Stimulated activated naive CD8-positive, alpha-beta T cell treated with anti-CD3 and anti-CD28 coated beads, Interleukin-15, amount 100 ng/mL, for 72 hours (primary cell): ENCODE data around the gene VARS1.
"Not testable (repeated sequence)": the region's sequence is repeated elsewhere in the genome, so short reads cannot be mapped to it uniquely, and the experiment has no call there.

Experiments
- ATAC-seq: fragments of 150-1000 bp; cut with Tn5 transposase; 2 replicates; pipeline ENCODE4 v1.10.0; 2021; ENCODE audit warnings: mild to moderate bottlenecking, moderate library complexity
- DNase-seq, 2 donors: peaks; one replicate each; pipeline ENCODE4 v3.0.0; 2021 to 2022
- H3K27ac Mint-ChIP-seq, 2 donors: one replicate each; pipeline ENCODE4 v1.8.0; 2022; ENCODE audit warnings: mild to moderate bottlenecking in 2 of 2, mixed read lengths in 2 of 2, moderate library complexity in 2 of 2
- H3K27me3 Mint-ChIP-seq: one replicate; pipeline ENCODE4 v1.8.0; 2022; ENCODE audit warnings: mixed read lengths
- H3K4me1 Mint-ChIP-seq: one replicate; pipeline ENCODE4 v1.8.0; 2022; ENCODE audit warnings: mild to moderate bottlenecking, mixed read lengths
- H3K4me3 Mint-ChIP-seq, 2 donors: one replicate each; pipeline ENCODE4 v1.8.0; 2022; ENCODE audit warnings: mild to moderate bottlenecking in 2 of 2, mixed read lengths in 2 of 2, moderate library complexity in 1 of 2
- H3K9me3 Mint-ChIP-seq, 2 donors: one replicate each; pipeline ENCODE4 v1.8.0; 2022; ENCODE audit warnings: mixed read lengths in 2 of 2

VARS1 gene

GRCh38 chr6:31795616-31796298, at the start of gene VARS1:
Gene VARS1 (minus strand): TSS chr6:31795752. CDS start chr6:31795217, 535 bp downstream.
- no peaks in the 10 kb centered on the region for H3K27me3 Mint-ChIP-seq
- ATAC-seq (peak; percentile 92), DNase-seq (peak; percentile 90 to 91)
- peak within 1 kb of the TSS; percentile 97 to 99 for H3K27ac Mint-ChIP-seq
- H3K4me1 Mint-ChIP-seq, result peaks cover 59% of the 10 kb centered on the region
- no peaks in the 10 kb centered on the region for H3K9me3 Mint-ChIP-seq
- peak within 1 kb of the TSS; percentile 93 to 97 for H3K4me3 Mint-ChIP-seq

- Mint-ChIP-seq H3K4me3 (no peak overlapping the region), H3K4me1 (peaks cover 8% of the 10 kb centered on the region), H3K27ac (no peak overlapping the region)
Observed at GRCh38 chr6:31844507-31844906, 49.0 kb upstream of the VARS1 start.

GRCh38 chr6:31842053-31842452, 46.5 kb upstream of the VARS1 start:
- Mint-ChIP-seq H3K27me3 (no peaks in the 10 kb centered on the region), H3K4me3 (no peak overlapping the region), H3K4me1 (peaks cover 29% of the 10 kb centered on the region), H3K27ac (peak overlapping the region in 1 of 2 donors; percentile 42), H3K9me3 (no peaks in the 10 kb centered on the region)
- DNase-seq (no peak), ATAC-seq (no peak)

More at GRCh38 chr6:31844507-31844906, 49.0 kb upstream of the VARS1 start:
- no peak for ATAC-seq
- no peaks in the 10 kb centered on the region for H3K9me3 Mint-ChIP-seq
- no peaks in the 10 kb centered on the region for H3K27me3 Mint-ChIP-seq
- no peak for DNase-seq

GRCh38 chr6:31839779-31840126, 44.2 kb upstream of the VARS1 start:
- not testable (repeated sequence) for H3K27ac Mint-ChIP-seq, ATAC-seq, DNase-seq, H3K27me3 Mint-ChIP-seq, H3K9me3 Mint-ChIP-seq
- peaks cover 42% of the 10 kb centered on the region for H3K4me1 Mint-ChIP-seq
- peak overlapping the region in 1 of 2 donors; percentile 29 for H3K4me3 Mint-ChIP-seq

- Mint-ChIP-seq H3K27me3 (no peaks in the 10 kb centered on the region), H3K4me1 (peaks cover 47% of the 10 kb centered on the region), H3K27ac (no peak overlapping the region), H3K4me3 (peak overlapping the region; percentile 26 to 29), H3K9me3 (no peaks in the 10 kb centered on the region)
- ATAC-seq, result no peak
- DNase-seq, result no peak
Observed at GRCh38 chr6:31838968-31839367, 43.4 kb upstream of the VARS1 start.

DNA sequence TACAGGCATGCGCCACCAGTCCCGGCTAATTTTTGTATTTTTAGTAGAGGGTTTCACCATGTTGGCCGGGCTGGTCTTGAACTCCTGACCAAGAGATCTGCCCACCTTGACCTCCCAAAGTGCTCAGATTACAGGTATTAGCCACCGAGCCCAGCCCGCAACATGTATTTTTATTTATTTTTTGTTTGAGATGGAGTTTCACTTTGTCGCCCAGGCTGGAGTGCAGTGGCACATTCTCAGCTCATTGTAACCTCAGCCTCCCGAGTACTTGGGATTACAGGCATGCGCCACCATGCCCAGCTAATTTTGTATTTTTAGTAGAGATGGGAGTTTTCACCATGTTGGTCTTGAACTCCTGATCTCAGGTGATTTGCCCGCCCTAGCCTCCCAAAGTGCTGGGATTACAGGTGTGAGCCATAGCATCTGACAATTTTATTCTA, 42.6 kb upstream of the VARS1 start:
- DNase-seq, ATAC-seq, H3K27me3 Mint-ChIP-seq, H3K9me3 Mint-ChIP-seq: not testable (repeated sequence)
- peak overlapping the region in 1 of 2 donors; percentile 100 for H3K27ac Mint-ChIP-seq
- peak overlapping the region; percentile 93 to 100 for H3K4me3 Mint-ChIP-seq
- peaks cover 54% of the 10 kb centered on the region for H3K4me1 Mint-ChIP-seq

DNA sequence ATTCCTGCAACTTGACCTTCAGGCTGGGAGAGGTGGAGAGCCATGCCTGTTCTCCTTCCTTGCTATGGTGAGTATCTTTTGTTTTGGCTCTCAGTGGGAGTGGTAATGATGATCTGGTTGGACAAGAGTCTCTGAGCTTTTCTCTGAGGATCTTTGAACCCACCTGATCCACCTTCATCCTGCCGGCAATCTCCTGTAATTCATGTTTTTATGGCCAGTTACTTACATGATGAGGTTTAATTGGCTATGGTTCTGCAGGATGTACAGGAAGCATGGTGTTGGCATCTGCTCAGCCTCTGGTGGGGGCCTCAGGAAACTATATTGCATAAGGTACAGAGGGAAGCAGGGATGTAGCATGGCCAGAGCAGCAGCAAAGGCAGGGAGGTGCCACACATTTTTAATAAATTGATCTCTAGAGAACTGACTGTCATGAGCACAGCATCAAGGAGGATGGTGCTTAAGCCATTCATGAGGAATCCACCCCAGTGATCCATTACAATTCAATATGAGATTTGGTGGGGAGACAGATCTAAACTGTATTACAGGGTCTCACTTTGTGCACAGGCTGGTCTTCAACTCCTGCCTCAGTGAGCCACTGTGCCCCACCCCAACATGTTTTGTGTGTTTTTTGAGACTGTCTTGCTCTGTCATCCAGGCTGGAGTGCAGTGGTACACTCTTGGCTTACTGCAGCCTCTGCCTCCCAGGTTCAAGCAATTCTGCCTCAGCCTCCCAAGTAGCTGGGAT, 42.0 kb upstream of the VARS1 start:
- peak overlapping the region; percentile 93 to 100 for H3K4me3 Mint-ChIP-seq
- H3K4me1 Mint-ChIP-seq, result peaks cover 54% of the 10 kb centered on the region

DNA sequence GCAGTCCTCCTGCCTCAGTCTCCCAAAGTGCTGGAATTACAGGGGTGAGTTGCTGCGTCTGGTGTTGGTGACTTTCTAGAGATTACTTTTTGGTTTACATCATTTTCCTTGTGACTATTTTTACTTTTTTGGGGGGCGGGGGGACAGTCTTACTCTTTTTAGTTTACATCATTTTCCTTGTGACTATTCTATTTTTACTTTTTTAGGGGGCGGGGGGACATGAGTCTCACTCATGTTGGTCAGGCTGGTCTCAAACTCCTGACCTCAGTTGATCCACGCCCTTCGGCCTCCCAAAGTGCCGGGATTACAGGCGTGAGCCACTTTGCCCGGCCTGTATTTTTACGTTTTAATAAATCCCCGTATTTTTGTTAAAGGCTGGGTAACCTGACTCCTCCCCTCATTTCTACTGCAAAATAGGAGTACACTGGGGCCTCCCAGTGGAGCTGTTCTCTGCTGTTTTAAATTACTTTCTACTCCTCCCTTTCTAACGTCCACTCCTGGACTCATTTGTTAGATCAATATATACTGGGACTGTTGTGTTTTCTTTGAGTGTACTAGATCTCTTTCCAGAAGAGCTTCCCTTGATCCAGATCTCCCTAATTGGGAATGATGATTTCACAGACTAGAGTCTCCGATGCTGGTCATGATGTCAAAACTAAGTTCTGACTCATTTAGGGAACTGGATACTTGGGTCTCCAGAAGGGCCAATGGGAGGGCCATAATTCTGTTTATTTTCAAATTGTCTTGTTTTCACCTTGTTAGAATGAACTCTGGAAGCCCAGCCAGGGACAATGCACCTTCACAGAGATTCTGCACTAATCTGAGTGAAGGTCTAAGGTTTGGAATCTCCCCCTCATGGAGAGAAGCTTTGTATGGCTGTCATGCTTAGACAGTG, 41.2 kb upstream of the VARS1 start:
- H3K4me3 Mint-ChIP-seq, result peak overlapping the region; percentile 93 to 100
- ATAC-seq, result no peak
- H3K27ac Mint-ChIP-seq, result peak overlapping the region; percentile 98 to 100
- no peaks in the 10 kb centered on the region for H3K27me3 Mint-ChIP-seq
- peaks cover 54% of the 10 kb centered on the region for H3K4me1 Mint-ChIP-seq
- H3K9me3 Mint-ChIP-seq, result no peaks in the 10 kb centered on the region
- no peak for DNase-seq

More for the DNA sequence above, 42.0 kb upstream of the VARS1 start:
- H3K27ac Mint-ChIP-seq, result peak overlapping the region; percentile 98 to 100
- no peaks in the 10 kb centered on the region for H3K27me3 Mint-ChIP-seq
- H3K9me3 Mint-ChIP-seq, result no peaks in the 10 kb centered on the region
- DNase-seq (no peak), ATAC-seq (no peak)

DNA sequence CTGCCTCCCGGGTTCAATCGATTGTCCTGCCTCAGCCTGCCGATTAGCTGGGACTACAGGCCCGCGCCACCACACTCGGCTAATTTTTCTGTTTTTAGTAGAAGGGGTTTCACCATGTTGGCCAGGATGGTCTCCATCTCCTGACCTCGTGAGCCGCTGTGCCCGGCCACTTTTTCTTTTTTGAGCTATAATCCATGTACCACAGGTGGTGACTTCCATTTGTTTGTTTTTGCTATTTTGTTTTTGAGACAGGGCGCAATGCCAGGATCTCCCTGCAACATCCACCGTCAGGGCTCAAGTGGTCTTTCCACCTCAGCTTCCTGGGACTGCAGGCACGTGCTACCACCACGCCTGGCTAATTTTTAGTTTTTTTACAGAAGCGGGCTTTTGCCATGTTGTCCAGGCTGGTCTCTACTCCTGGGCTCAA, 40.5 kb upstream of the VARS1 start:
- H3K9me3 Mint-ChIP-seq, result no peaks in the 10 kb centered on the region
- H3K27ac Mint-ChIP-seq, result peak overlapping the region; percentile 98 to 100
- DNase-seq (no peak), ATAC-seq (no peak)
- H3K27me3 Mint-ChIP-seq, result no peaks in the 10 kb centered on the region
- H3K4me1 Mint-ChIP-seq, result peaks cover 49% of the 10 kb centered on the region
- peak overlapping the region; percentile 93 to 100 for H3K4me3 Mint-ChIP-seq

GRCh38 chr6:31834367-31835250, 39.1 kb upstream of the VARS1 start:
- H3K27ac Mint-ChIP-seq, result peak overlapping the region; percentile 98 to 100
- H3K4me1 Mint-ChIP-seq, result peaks cover 54% of the 10 kb centered on the region
- ATAC-seq, result peak; percentile 75
- H3K27me3 Mint-ChIP-seq, result no peaks in the 10 kb centered on the region
- DNase-seq, result peak; percentile 83 to 85
- H3K9me3 Mint-ChIP-seq, result no peaks in the 10 kb centered on the region
- peak overlapping the region; percentile 93 to 100 for H3K4me3 Mint-ChIP-seq

- peaks cover 35% of the 10 kb centered on the region for H3K4me1 Mint-ChIP-seq
- H3K9me3 Mint-ChIP-seq, result no peaks in the 10 kb centered on the region
- ATAC-seq, result no peak
- H3K27me3 Mint-ChIP-seq, result no peaks in the 10 kb centered on the region
- H3K4me3 Mint-ChIP-seq, result peak overlapping the region; percentile 93 to 97
- DNase-seq, result no peak
- no peak overlapping the region for H3K27ac Mint-ChIP-seq
Observed at GRCh38 chr6:31831350-31832215, 36.0 kb upstream of the VARS1 start.

GRCh38 chr6:31830886-31831335, 35.4 kb upstream of the VARS1 start:
- H3K4me1 Mint-ChIP-seq, result peaks cover 35% of the 10 kb centered on the region
- peak overlapping the region; percentile 93 to 97 for H3K4me3 Mint-ChIP-seq
- ATAC-seq, result no peak
- no peaks in the 10 kb centered on the region for H3K27me3 Mint-ChIP-seq
- H3K27ac Mint-ChIP-seq, result peak overlapping the region; percentile 92 to 94
- no peaks in the 10 kb centered on the region for H3K9me3 Mint-ChIP-seq
- DNase-seq, result no peak

DNA sequence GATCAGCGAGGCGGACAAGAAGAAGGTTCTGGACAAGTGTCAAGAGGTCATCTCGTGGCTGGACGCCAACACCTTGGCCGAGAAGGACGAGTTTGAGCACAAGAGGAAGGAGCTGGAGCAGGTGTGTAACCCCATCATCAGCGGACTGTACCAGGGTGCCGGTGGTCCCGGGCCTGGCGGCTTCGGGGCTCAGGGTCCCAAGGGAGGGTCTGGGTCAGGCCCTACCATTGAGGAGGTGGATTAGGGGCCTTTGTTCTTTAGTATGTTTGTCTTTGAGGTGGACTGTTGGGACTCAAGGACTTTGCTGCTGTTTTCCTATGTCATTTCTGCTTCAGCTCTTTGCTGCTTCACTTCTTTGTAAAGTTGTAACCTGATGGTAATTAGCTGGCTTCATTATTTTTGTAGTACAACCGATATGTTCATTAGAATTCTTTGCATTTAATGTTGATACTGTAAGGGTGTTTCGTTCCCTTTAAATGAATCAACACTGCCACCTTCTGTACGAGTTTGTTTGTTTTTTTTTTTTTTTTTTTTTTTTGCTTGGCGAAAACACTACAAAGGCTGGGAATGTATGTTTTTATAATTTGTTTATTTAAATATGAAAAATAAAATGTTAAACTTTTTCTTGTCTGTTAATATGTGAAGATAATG, 34.2 kb upstream of the VARS1 start:
- ATAC-seq, result no peak
- Mint-ChIP-seq H3K4me1 (peaks cover 45% of the 10 kb centered on the region), H3K27me3 (no peaks in the 10 kb centered on the region), H3K9me3 (no peaks in the 10 kb centered on the region), H3K27ac (peak overlapping the region; percentile 38 to 94), H3K4me3 (peak overlapping the region; percentile 93 to 97)
- peak in 1 of 2 donors; percentile 42 for DNase-seq
